Inferior parietal cortex (tissue), 1 donor: ENCODE measurements around the gene NMB.
"Not testable (repeated sequence)": the region's sequence is repeated elsewhere in the genome, so short reads cannot be mapped to it uniquely, and the experiment has no call there.

Experiments
- DNase-seq: peaks from one replicate; pipeline ENCODE4 v3.0.0-alpha.2; 2016; ENCODE audit errors: extremely low spot score

Gene NMB

GRCh38 chr15:84656972-84657371, 1.0 kb downstream of the NMB start:
- DNase-seq: no peak

DNA sequence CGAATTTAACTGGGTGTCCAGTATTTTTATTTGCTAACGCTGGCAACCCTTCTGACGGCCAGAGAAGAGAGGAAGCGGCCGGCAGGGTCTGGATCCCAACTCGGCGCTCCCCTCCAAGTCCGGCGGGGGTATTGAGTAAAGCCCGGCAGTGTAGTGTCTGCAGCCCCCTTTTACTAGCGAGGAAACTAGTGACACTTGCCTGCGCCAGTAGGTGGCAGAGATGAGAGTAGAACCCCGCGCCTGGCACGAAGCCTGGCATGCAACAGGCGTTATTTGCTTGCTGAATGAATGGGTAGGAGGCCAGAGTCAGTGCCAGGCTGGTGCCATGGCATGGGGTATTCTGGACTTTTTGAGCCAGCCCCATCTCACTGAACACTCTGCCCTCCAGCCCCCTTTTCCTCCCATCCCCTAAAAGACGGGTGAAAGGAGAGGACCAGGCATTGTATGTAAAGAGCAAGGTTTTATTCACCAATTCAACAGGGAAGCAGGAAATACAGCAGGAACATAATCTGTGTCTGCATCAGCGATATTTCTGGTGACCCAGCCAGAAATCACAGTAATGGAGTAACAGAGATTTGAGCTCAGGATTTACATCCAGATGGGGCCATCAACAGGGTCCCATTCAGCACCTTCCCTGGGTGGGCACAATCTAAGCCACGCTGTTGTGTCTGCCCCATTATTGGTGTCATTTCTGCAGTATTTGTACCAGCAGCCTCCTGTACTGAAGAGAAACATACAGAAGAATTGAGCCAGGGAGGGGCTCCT, 3.1 kb downstream of the NMB start:
- DNase-seq: peak; percentile 86

DNA sequence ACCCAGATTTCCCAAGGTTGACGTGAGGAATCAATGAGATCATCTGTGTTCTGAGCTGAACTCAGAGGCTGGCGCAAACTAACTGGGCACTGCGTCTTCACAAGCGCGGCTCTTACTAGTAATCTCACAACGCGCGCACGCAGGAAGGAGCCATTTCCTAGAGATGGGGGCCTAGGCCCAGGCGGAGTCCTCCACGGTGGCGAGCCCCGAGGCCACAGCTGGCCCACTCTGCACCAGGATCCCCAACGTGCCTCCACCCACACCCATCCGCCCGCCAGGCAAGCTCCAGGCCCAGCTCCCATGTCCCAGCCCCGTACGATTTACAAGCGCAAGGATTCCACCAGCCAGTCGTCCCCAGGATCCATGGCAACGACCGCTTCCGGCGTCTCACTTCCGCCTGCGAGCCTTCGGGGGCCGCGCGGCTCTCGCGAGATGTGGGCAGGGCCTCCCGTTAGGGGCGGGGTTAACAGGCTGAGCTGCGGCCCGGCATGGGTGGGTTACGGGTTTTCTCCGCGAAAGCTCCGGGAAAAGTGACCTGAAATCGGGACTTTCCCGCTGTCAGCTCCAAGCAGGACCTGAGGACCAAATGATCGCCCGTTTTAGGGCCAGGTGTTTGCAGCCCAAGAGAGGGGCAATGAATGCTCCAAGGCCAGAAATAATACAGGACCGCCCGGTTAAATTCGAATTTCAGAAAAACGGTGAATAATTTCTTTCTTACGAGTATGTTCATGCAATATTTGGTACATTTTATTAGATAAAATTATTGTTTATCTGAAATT, 3.9 kb downstream of the NMB start, which contains the start of gene WDR73:
WDR73 (minus strand) TSS at position 374 of the 779 bp plus-strand sequence; CDS start at position 365, 9 bp downstream.
- peak; percentile 99 for DNase-seq

DNA sequence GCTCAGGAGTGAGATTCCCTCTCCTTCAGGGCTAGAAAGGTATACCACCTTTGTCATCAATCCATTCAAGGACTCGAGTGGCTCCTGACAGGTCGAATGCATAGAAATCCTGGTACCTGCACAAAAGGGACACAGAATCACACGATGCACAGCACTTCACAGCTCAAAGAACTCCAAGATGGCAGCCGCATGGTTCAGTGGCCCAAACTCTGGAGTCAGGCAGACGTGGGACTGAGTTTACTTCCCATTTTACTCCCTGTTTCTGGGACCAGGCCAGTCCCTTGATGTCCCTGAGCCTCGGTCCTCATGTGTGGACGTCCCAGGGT, 4.5 kb downstream of the NMB start:
- no peak for DNase-seq

DNA sequence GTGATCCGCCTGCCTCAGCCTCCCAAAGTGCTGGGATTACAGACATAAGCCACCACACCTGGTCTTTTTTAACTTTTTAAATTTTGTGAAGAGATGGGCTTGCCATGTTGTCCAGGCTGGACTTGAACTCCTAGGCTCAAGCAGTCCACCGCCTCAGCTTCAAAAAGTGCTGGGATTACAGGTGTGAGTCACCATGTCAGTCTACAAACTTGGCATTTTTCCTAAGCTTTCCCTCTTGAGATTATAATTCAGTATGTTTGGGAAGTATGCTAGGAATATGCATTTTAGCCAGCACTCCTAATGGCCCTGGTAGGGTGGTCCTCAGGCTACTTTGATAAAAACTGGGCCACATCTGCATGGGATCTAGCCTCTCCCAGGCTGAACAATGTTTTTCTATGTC, 8.3 kb downstream of the NMB start:
- no peak for DNase-seq

DNA sequence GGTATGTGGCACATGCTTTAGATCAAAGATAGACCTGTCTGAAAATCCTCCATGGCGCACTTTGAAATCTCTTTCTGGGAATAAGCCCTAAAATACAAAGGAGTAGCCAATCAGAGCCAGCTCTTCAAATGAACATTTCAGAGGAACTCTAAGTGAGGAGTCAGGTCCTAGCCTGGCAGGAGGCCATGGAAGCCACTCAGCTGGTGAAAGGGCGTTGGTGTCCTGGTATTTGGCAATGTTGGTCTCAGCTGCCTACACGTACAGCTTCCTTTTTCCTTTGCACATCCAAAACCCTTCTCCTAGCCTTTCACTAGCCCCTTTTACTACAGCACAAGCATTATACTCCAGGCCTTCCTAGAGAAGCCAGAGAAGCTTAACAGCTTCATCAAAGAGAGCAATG, 9.5 kb downstream of the NMB start:
- no peak for DNase-seq

DNA sequence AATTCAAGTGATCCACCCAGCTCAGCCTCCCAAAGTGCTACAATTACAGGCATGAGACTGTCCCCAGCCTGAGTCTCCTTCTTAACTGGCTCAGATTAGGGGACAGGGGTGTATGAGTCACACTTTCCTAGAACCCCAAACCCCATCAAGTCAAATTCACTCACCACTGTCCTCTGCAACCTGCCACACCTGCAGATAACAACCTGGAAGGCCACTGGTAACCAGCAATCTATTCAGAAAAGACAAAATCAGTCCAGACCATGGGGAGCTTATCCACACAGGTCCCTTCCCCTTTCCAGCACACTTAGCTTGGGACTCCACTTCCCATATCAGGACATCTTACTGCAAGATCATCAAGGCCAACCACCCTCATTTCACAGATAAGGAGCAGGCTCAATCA, 10.3 kb downstream of the NMB start:
- no peak for DNase-seq

- no peak for DNase-seq
Observed at GRCh38 chr15:84645997-84646396, 12.0 kb downstream of the NMB start.

- no peak for DNase-seq
Observed at GRCh38 chr15:84645496-84645895, 12.5 kb downstream of the NMB start.

- DNase-seq: no peak
Observed at GRCh38 chr15:84643838-84644237, 14.2 kb downstream of the NMB start.

DNA sequence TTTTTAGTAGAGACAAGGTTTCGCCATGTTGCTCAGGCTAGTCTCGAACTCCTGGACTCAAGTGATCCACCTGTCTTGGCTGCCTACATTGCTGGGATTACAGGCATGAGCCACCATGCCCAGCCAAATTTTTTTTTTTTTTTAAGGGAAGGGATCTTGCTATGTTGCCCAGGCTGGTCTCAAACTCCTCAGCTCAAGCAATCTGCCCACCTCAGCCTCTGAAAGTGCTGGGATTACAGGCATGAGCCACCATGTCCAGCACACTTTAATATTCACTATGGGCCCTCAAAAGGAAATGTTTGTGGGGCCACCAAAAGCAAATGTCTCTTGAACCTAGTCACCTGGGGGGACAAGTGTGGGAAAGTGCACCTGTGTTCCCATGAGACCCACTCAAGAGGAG, 15.4 kb downstream of the NMB start:
- not testable (repeated sequence) for DNase-seq

DNA sequence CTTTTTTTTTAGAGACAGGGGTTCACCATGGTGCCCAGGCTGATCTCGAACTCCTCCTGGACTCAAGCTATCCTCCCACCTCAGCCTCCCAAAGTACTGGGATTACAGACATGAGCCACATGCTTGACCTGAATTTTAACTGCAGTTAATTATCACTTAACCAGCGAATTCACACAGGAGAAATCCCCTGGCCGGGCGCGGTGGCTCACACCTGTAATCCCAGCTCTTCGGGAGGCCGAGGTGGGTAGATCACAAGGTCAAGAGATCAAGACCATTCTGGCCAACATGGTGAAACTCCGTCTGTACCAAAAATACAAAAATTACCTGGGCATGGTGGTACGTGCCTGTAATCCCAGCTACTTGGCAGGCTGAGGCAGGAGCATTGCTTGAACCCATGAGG, 16.1 kb downstream of the NMB start:
- not testable (repeated sequence) for DNase-seq

DNA sequence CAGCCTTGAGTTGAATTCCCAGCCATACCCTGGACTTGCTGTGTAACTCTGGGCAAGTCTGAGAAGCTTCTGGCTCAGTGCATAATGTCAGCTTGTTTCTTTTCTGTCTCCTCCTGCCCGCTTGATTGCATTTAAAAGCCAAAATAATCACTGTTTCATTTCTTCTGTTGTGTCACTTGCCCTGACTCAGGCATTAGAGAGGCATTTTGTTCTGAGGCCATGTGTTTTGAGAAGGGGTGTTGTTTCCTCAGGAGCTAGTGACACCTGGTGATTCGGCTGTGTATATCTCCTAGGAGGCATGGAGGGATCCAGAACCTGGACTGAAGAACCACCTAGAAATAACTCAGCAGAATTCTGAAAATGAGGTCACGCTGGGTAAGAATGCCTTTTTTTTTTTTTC, 19.9 kb downstream of the NMB start:
- DNase-seq: peak; percentile 22

DNA sequence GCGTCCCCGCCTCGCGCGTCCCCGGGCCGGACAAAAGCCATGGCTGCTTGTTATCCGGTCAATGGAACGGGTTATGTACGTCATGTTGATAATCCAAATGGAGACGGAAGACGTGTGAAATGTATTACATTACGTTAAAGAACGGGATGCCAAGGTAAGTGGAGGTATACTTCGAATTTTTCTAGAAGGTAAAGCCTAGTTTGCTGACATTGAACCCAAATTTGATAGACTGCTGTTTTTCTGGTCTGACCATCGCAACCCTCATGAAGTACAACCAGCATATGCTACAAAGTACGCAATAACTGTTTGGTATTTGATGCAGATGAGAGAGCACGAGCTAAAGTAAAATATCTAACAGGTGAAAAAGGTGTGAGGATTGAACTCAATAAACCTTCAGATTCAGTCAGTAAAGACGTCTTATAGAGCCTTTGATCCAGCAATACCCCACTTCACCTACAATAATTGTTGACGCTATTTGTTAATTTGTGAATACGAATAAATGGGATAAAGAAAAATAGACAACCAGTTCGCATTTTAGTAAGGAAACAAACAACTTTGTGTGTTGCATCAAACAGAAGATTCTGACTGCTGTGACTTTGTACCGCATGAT, 23.7 kb downstream of the NMB start:
- DNase-seq: peak; percentile 66

- peak; percentile 66 for DNase-seq
Observed at GRCh38 chr15:84633311-84634227, 24.4 kb downstream of the NMB start.

DNA sequence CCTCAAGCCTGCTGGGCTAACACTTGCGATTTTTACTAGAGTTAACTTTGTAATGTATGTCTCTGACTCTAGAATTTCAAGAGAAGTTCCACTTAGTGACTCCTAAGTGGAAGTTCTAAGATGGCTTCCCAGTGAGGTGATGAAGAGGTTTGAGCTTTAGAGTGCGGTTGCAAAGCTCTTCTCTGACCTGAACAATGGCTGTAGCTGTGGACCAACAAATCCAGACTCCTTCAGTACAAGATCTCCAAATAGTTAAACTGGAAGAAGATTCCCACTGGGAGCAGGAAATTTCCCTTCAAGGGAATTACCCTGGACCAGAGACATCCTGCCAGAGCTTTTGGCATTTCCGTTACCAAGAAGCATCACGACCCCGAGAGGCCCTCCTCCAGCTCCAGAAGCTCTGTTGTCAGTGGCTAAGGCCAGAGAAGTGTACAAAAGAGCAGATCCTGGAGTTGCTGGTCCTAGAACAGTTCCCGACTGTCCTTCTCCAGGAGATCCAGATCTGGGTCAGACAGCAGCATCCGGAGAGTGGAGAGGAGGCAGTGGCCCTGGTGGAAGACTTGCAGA, 26.2 kb downstream of the NMB start:
- no peak for DNase-seq

DNA sequence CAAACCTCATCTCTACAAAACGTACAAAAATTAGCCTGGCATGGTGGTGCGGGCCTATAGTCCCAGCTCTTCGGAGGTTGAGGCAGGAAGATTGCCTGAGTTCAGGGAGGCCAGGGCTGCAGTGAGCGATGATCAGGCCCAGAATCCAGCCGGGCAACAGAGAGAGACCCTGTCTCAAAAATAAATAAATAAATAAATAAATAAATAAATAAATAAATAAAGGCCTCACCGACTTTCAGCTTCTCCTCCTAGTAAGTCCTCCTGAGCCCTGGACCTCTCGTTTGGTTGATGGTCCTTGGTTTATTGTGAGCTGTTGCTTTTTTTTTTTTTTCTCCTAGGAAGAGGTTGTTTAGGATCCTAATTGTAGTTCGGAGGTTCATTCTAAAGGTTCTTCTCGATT, 29.0 kb downstream of the NMB start:
- DNase-seq: no peak

GRCh38 chr15:84625123-84625522, 32.9 kb downstream of the NMB start:
- DNase-seq: no peak

DNA sequence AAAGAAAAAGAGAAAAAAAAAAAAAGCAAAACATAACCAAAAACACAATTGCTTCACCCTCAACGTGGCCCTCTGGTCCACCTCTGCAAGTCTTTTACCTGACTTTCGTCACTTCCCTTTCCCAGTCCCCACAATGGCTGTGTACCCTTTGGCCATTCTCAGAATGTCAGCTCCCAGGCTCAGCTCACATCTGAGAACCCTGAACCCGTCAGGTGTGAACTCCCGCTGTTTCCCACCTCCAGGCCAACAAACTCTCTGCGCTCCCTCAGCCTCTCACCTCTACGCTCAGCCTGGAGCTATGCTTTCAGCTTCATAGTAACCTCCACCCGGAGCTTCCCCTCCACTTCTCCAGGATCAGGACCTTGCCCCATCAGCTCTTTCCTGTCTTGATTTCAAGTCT, 33.6 kb downstream of the NMB start:
- no peak for DNase-seq

DNA sequence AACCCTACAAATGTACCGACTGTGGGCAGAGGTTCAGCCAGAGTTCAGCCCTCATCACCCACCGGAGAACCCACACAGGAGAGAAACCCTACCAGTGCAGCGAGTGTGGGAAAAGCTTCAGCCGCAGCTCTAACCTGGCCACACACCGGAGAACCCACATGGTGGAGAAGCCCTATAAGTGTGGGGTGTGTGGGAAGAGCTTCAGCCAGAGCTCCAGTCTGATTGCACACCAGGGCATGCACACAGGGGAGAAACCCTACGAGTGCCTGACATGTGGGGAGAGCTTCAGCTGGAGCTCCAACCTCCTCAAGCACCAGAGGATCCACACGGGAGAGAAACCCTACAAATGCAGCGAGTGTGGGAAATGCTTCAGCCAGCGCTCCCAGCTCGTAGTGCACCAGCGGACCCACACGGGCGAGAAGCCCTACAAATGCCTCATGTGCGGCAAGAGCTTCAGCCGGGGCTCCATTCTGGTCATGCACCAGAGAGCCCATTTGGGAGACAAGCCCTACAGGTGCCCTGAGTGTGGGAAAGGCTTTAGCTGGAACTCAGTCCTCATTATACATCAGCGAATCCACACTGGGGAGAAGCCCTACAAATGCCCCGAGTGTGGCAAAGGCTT, 36.5 kb downstream of the NMB start:
- DNase-seq: no peak

- DNase-seq: no peak
Observed at GRCh38 chr15:84620626-84621025, 37.4 kb downstream of the NMB start.
